Measurements from ENCODE around the gene DCP1A. TPM values are rescaled to one million over a fixed set of nuclear protein-coding genes. Genes with fewer than 3 reads are reported as not detected.

DCP1A gene
- total RNA-seq, 1 donor from 2014 or later = 17.6 TPM

DNA sequence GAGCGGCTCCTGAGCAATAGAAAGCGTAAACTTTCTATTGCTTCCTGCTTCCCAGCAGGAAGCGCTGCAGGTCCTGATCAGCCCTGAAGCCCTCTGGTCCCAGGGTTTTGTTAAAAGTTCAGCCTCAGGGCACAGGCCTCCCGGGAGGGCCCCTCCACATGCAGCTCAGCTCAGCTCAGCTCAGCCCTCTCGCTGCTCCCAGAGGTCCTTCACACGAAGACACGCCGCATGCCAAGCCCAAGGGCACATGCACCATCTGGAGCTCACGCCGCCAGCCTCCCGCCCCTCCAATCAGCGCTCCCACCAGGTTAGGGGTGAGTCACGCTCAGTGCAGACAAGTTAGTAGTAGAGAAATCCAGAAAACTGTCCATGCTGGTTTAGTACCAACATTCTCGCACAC lies 104.2 kb downstream of the DCP1A start:
- DNase-seq = no peak

DNA sequence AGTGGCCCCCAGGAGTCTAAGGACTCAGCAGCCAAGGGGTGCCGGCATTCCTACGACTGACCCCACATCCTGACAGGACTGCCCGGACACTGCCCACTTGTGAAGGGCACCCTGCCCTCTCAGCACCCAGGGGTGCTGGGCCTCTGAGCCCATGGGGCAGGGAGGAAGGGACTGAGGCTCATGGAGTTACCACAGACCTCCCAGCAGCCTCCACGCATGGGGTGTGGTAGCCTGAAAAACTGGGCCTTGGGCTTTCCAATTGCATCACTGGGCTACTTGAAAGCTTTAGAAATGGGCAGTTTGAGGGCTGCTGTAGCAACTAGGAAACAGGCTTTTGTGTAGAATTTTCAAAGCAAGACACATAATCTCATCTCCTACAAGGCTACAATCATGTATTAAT lies 104.7 kb downstream of the DCP1A start:
- DNase-seq = no peak

DNA sequence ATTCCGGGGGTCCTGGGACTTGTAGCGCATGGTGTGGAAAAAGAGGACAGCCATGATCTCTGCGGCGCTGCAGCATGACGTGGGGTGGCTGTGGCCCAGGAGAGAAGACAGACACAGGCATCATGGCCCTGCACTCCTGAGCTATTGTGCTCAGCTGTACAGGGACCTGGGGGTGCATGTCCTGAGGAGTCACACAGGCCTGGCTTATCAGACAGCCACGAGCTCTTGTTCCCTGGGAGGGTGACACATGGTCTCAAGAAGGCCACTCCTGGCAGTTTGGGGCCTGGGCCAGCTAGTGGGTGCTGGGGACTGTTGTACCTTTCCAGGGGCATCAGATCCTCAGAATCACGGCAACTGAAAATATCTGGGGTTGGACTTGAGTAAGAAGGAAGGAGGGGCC lies 105.2 kb downstream of the DCP1A start:
- DNase-seq = no peak

DNA sequence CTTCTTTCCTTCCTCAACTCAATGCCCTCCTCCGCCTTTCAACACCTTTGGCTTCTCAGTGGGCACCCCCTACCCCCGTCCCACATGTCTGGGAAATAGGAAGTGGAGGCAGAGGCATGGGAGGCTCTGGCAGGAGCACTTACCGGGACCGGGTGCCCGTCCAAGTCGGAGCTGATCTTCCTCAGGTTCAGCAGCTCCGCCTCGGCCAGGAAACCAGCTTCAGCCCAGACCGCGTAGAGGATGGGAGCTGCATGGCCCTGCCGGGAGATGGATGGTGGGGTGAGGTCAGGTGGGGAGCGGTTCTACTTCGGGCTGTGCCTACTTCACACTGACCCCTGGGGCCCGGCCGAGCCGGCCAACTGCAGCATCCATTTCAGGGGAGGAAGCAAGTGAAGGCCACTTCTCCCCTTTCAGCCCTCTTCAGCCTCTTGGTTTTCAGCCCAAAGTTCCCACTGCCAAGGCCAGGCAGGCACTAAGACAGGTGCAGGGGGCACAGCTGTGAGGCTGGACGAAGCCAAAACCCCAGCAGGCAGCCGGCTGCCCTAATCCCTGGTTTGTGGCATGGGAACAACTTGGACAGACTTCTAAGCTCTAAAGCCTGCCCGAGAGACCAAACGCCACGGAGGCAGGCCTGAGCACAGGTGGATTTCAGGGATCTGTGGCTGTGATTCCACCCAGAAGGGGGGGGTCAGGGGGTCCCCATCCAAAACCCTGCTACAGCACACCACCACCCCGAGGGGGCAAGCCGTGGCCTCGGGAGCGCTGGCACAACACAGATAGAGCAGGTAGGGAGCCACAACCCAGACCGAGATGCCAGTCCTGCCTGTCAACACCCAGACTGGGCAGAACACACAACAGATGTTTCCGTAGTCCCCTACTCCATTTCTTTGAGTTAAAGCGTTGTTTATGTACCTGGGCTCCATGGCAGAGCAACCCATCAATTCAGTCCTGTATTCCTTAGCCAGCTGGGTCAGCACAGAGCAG lies 106.1 kb downstream of the DCP1A start:
- DNase-seq = no peak

DNA sequence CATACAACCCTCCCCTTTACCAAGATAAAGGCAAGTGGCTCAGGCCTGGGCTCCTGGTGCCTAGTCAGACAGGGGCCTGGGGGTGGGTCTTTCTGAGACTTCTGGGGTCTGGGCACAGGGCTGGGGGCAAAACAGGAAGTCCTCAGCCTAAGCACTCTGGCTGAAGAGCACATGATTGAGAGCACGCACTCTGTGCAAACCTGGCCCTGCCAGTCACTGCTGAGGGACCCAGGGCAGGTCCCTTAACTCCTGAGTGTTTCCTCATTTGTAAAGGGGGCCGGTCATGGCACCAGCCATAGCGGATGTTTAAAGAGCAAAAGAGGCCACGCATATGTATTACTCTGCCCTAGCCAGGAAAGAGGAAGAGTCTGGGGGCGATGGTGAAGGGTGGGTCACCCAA lies 107.5 kb downstream of the DCP1A start:
- no peak for DNase-seq

DNA sequence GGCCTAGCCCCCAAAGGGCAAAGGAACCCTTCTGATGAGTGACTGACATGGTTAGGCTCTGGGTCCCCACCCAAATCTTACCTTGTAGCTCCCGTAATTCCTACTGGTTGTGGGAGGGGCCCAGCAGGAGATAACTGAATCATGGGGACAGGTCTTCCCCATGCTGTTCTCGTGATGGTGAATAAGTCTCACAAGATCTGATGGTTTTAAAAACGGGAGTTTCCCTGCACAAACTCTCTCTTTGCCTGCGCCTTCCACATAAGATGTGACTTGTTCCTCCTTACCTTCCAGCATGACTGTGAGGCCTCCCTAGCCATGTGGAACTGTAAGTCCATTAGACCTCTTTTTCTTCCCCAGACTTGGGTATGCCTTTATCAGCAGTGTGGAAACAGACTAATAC lies 108.5 kb downstream of the DCP1A start:
- DNase-seq = no peak

DNA sequence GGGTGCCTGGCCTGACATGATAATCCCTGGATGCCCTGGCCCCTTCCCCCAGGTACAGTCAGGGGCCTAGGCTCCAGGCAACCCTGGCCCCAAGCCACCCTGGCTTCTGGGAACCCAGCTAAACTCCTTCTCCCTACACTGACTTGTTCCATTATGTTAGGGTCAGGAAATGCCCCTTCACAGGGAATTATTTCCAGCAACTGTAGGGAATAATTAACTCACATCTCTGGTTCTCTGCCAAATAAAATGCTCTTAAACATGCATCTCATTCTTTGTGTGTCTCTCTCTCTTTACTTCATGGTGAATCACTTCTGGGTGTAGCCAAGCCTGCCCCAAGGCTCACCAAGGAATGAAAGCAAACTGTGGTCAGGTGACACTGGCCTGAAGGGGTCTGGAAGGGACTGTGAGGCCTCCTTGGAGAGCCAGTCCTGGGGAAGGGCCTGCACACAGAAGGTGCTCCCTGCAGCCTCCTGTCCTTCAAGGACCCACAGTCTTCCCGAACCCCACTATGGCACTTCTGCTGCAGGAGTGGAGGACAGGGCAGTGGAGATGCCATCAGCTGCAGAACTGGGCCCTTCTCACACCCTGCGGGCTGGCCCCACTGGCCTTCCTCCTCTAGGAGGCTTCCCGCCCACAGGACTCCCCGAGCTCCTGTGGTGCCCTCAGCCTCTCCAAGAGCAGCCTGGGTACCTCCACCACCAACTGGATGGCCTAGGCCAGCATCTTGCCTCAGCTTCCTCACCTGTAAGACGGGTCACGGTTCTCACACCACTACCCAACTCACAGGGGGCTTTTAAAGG lies 109.1 kb downstream of the DCP1A start:
- DNase-seq = no peak

DNA sequence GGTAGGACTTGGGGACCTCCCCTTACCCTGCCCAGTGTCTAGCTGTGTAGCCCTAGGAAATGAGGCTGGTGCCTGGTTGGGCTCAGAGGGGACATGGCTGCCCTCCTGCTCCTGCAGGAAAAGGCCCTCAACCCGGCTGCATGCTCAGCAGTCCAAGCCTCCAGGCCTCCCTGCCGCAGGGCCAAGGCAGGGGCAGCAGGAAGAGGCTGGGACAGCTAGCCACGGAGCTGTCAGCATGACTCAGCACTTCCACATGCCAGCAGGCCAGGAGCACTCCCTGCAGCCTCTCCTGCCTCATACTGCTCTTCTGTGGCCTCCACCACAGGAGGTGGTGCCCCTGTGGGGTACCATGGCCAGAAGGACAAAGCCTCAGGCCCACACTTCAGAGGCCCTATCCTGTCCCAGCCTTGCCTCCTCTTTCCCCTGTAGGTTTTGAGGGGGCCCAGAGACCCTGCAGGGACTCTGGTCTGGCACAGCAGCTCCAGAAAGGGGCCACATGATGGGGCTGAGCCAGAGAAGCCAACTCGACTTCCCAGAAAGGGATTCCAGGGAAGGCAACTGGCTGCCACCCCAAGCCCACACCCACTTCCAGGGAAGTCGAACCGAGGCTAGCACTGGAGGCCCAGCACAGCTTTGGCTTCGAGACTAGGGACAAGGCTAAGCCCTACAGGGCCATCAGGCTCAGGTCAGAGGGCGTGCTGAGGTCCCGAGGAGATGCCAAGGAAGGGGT lies 111.1 kb downstream of the DCP1A start:
- no peak for DNase-seq

DNA sequence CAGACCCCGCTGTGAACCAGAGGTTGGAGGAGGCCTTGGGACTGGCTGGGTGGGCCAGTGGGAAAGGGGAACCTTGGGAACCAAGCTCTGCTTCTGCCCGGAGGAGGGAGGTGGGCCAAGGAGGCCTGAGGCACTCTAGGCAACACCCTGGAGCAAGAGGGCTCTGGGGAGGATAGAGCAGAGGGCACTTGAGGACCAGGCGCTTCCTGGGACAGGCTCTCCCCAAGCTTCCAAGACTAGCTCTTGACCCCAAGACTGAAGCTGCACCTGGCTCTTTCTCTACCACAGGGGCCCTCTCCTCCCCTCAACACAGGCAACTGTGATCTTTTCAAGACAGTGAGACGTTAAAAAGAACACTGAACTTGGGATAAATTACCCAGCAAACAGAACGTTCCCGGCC lies 111.8 kb downstream of the DCP1A start:
- no peak for DNase-seq

DNA sequence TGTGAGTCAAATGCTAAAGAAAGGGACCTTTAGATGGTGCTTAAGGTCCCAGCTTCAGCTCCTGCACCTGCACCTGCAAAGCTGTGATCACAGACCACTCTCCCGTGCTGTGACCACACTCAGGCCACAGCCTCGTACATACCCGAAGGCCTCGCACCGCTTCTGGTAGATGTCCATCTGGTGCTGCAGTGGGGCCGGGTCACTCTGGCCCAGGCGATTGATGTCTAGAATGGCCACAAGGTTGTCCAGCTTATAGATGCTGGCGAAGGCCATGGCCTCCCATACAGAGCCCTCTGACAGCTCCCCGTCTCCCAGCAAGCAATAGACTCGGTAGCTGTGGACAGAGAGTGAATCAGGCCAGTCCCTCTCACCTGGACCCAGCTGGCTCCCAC lies 112.5 kb downstream of the DCP1A start:
- no peak for DNase-seq

DNA sequence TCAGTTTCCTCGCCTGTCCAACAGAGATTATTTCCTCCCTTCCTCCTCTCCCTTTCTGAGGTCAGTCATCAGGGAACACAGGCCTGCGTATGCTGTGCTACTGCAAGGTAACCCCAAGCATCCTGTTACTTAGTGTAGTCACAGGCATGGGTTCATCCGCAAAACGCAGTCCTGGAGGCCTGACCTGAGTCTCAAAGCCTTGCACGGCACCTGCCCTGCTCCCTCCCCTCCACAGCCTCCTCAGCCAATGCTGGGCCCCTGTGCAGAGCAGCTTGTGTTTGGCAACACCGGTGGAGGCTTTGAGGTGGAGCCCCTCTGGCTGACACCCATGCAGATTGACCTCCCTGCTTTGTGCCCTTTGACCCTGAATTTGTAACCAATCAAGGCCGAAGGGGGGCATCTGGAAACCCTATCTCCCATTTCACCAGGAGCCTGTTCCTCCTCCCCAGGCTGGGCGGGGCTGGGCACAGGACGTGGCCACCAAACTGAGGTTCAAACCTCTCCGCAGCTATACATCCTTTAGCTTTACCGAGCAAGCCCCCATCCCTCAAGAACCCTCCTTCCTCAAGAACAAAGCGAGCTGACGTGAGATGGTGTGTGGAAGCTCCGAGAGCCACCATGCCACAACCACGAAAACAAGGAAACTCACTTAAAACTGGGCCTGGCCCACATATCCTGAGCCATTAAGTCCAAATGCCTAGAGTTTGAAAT lies 113.1 kb downstream of the DCP1A start:
- DNase-seq = no peak

Small RNA genes lying within 50 kb of the gene (small RNA-seq; reads per million reads assigned to genes)
- not detected for gene RF00019 (ENCODE audit: low replicate concordance)
- gene RF00212 (ENCODE audit: low replicate concordance) = not detected
- gene RF00568 (ENCODE audit: low replicate concordance) = not detected

Other genes starting within 250 kb of the DCP1A start
- gene RFT1, start 217.1 kb downstream of the DCP1A start, total RNA-seq = 9.2 TPM
- gene PRKCD, start 186.3 kb downstream of the DCP1A start, total RNA-seq = 11.0 TPM
- gene TKT, start 91.5 kb downstream of the DCP1A start, total RNA-seq = 159 TPM
- gene CACNA1D, start 147.1 kb upstream of the DCP1A start, total RNA-seq = 5.6 TPM